Stimulated activated CD8-positive, alpha-beta memory T cell treated with anti-CD3 and anti-CD28 coated beads, Interleukin-7, amount 100 ng/mL, for 24 hours (primary cell): ENCODE results near the gene GGT7.
"Not testable (repeated sequence)": the region's sequence is repeated elsewhere in the genome, so short reads cannot be mapped to it uniquely, and the experiment has no call there.

Experiments
- DNase-seq: peaks from one replicate; pipeline ENCODE4 v3.0.0-alpha.2; 2020; ENCODE audit warnings: low read depth

GGT7 gene

GRCh38 chr20:34848597-34848996 is 24.1 kb downstream of the GGT7 start:
- DNase-seq, result no peak

- DNase-seq, result no peak
Observed at GRCh38 chr20:34843421-34843820, 29.2 kb downstream of the GGT7 start.

- no peak for DNase-seq
Observed at GRCh38 chr20:34842143-34842542, 30.5 kb downstream of the GGT7 start.

GRCh38 chr20:34834459-34834893 is 38.2 kb downstream of the GGT7 start:
- no peak for DNase-seq

- DNase-seq, result no peak
Observed at GRCh38 chr20:34831936-34832335, 40.7 kb downstream of the GGT7 start.

- DNase-seq, result no peak
Observed at GRCh38 chr20:34829191-34829590, 43.5 kb downstream of the GGT7 start.

GRCh38 chr20:34825530-34826362 is 46.9 kb downstream of the GGT7 start, which contains the start of gene NCOA6:
Gene NCOA6 (minus strand): TSS chr20:34825651. CDS start chr20:34782355, 43,296 bp downstream.
- DNase-seq, result peak; percentile 79

- DNase-seq, result peak; percentile 29
Observed at GRCh38 chr20:34824806-34825529, 47.7 kb downstream of the GGT7 start.

- DNase-seq, result peak; percentile 60
Observed at GRCh38 chr20:34824452-34824805, 48.2 kb downstream of the GGT7 start.

GRCh38 chr20:34824026-34824425 is 48.6 kb downstream of the GGT7 start:
- no peak for DNase-seq

- no peak for DNase-seq
Observed at GRCh38 chr20:34820805-34821578, 51.7 kb downstream of the GGT7 start.

- no peak for DNase-seq
Observed at GRCh38 chr20:34817801-34818200, 54.9 kb downstream of the GGT7 start.

GRCh38 chr20:34817072-34817471 is 55.6 kb downstream of the GGT7 start:
- no peak for DNase-seq

- no peak for DNase-seq
Observed at GRCh38 chr20:34815636-34816035, 57.0 kb downstream of the GGT7 start.

GRCh38 chr20:34808583-34808982 is 64.1 kb downstream of the GGT7 start:
- DNase-seq, result no peak

- not testable (repeated sequence) for DNase-seq
Observed at GRCh38 chr20:34807944-34808465, 64.7 kb downstream of the GGT7 start.

- no peak for DNase-seq
Observed at GRCh38 chr20:34806255-34806654, 66.4 kb downstream of the GGT7 start.

- no peak for DNase-seq
Observed at GRCh38 chr20:34798871-34799270, 73.8 kb downstream of the GGT7 start.

- DNase-seq, result no peak
Observed at GRCh38 chr20:34798328-34798727, 74.3 kb downstream of the GGT7 start.

GRCh38 chr20:34797012-34797995 is 75.4 kb downstream of the GGT7 start:
- DNase-seq, result no peak
